Mesothelial cell of epicardium (in vitro differentiated cells): ENCODE results near the gene DDIT3. TPM values are rescaled to one million over a fixed set of nuclear protein-coding genes. Genes with fewer than 3 reads are reported as not detected.
A peak's percentile ranks its signal among the peaks of the same experiment; 100 is the strongest.

ENCODE experiments used
- DNase-seq, 2 experiments: peaks; one replicate each; pipeline ENCODE4 v3.0.0; 2021; ENCODE audit warnings: low spot score in 2 of 2; ENCODE audit not compliant: unreplicated experiment in 2 of 2
- H3K27ac Mint-ChIP-seq: 2 replicates; pipeline ENCODE4 v1.8.0; 2021; ENCODE audit warnings: mixed read lengths
- H3K27me3 Mint-ChIP-seq: 2 replicates; pipeline ENCODE4 v1.8.0; 2021; ENCODE audit warnings: low read depth, mixed read lengths
- H3K36me3 Mint-ChIP-seq: 2 replicates; pipeline ENCODE4 v1.8.0; 2021; ENCODE audit warnings: mixed read lengths
- H3K4me1 Mint-ChIP-seq: 2 replicates; pipeline ENCODE4 v1.8.0; 2021; ENCODE audit warnings: mixed read lengths
- H3K4me3 Mint-ChIP-seq: 2 replicates; pipeline ENCODE4 v1.8.0; 2021; ENCODE audit warnings: mild to moderate bottlenecking, moderate library complexity, mixed read lengths
- H3K9me3 Mint-ChIP-seq: 2 replicates; pipeline ENCODE4 v1.8.0; 2021; ENCODE audit warnings: mixed read lengths
- CTCF ChIP-seq: fragments of 200-600 bp; sonication (generic); IDR thresholded peaks from one replicate; pipeline ENCODE4 v1.5.0; 2021; ENCODE audit warnings: antibody characterized with exemption; ENCODE audit not compliant: unreplicated experiment
- total RNA-seq: library from RNA; stranded (reverse); gene quantifications from 3 replicates; pipeline ENCODE4 v1.2.1, GENCODE V29; 2021

The DDIT3 gene
- total RNA-seq, 1 donor from 2014 or later: 15.6 TPM

GRCh38 chr12:57545809-57546437, 25.6 kb upstream of the DDIT3 start:
- H3K27me3 Mint-ChIP-seq: peaks cover 39% of the 10 kb centered on the region
- no peaks in the 10 kb centered on the region for H3K9me3 Mint-ChIP-seq
- TF ChIP-seq CTCF: no peak
- peaks cover 4% of the 10 kb centered on the region for H3K36me3 Mint-ChIP-seq
- peaks cover 20% of the 10 kb centered on the region for H3K4me1 Mint-ChIP-seq
- H3K4me3 Mint-ChIP-seq: peak overlapping the region; percentile 98
- DNase-seq: no peak
- peak overlapping the region; percentile 96 for H3K27ac Mint-ChIP-seq

- no peak for DNase-seq
Measured at GRCh38 chr12:57543581-57543980, 23.3 kb upstream of the DDIT3 start.

DNA sequence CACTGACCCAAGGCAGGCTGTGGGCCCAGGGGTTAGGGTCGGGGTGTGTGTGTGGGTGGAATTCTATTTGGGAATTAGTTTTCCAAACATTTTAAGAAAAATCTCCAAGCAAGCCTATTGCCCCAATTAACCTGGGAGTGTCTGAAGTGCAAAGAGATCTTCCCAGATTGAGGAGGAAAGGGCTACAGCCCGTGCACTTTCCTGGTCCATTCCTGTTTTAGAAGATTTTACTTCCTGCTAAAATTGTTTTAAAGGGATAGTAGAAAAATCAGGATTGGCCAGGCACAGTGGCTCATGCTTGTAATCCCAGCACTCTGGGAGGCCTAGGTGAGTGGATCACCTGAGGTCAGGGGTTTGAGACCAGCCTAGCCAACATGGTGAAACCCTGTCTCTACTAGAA, 21.4 kb upstream of the DDIT3 start:
- Mint-ChIP-seq H3K27ac (no peak overlapping the region), H3K4me1 (peaks cover 22% of the 10 kb centered on the region), H3K9me3 (no peaks in the 10 kb centered on the region), H3K27me3 (no peaks in the 10 kb centered on the region), H3K4me3 (no peak overlapping the region), H3K36me3 (peaks cover 19% of the 10 kb centered on the region)
- no peak for DNase-seq
- TF ChIP-seq CTCF: no peak

More at GRCh38 chr12:57543581-57543980, 23.3 kb upstream of the DDIT3 start:
- H3K4me3 Mint-ChIP-seq: no peak overlapping the region
- peaks cover 13% of the 10 kb centered on the region for H3K36me3 Mint-ChIP-seq
- no peak for TF ChIP-seq CTCF
- H3K9me3 Mint-ChIP-seq: no peaks in the 10 kb centered on the region
- no peak overlapping the region for H3K27ac Mint-ChIP-seq
- H3K27me3 Mint-ChIP-seq: peaks cover 16% of the 10 kb centered on the region
- H3K4me1 Mint-ChIP-seq: peaks cover 22% of the 10 kb centered on the region

DNA sequence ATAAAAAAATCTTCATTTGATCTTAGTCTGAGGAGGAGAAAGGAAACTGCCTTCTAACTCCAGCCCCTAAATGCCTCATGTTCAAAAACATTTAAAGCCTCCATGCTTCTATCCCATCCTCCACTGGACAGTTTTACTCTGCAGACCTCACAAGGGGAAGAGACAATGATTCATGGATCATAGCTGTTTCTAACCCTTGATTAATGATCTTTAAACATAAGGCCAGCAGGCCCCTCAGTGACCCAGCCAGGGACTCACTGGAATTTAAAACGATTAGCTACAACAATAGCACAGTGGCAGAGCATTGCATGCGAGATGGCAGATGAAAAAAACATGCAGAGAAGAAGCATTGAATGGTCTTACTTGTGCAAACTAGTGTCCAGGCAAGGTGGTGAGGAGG, 20.7 kb upstream of the DDIT3 start:
- Mint-ChIP-seq H3K27me3 (no peaks in the 10 kb centered on the region), H3K27ac (peak overlapping the region; percentile 6), H3K9me3 (no peaks in the 10 kb centered on the region), H3K4me1 (peaks cover 19% of the 10 kb centered on the region), H3K4me3 (no peak overlapping the region), H3K36me3 (peaks cover 19% of the 10 kb centered on the region)
- TF ChIP-seq CTCF: no peak
- no peak for DNase-seq

GRCh38 chr12:57539134-57539768, 18.9 kb upstream of the DDIT3 start:
- H3K4me1 Mint-ChIP-seq: peaks cover 7% of the 10 kb centered on the region
- no peak overlapping the region for H3K4me3 Mint-ChIP-seq
- TF ChIP-seq CTCF: no peak
- no peak overlapping the region for H3K27ac Mint-ChIP-seq
- peaks cover 29% of the 10 kb centered on the region for H3K36me3 Mint-ChIP-seq
- no peak for DNase-seq
- H3K27me3 Mint-ChIP-seq: no peaks in the 10 kb centered on the region
- H3K9me3 Mint-ChIP-seq: no peaks in the 10 kb centered on the region
